IMR-90 (cell line): ENCODE data around the gene CPXM2. TPM values are rescaled to one million over a fixed set of nuclear protein-coding genes. Genes with fewer than 3 reads are reported as not detected.

ENCODE experiments used
- ATAC-seq: fragments of 200-7000 bp; cut with Tn5 transposase; 2 replicates; pipeline ENCODE4 v1.9.1; 2020; ENCODE audit warnings: low read depth, mild to moderate bottlenecking, moderate library complexity
- BruUV-seq: library from RNA; stranded (reverse); fragments of 400-500 nt; replicated peaks from 2 replicates; lab custom pipeline; 2021; lab: Mats Ljungman, UMichigan
- CTCF ChIA-PET: fragments of 300-600 bp; formaldehyde crosslinking; extraction: SDS; loops from one replicate; lab custom pipeline; 2021; ENCODE audit warnings: antibody characterized with exemption; lab: Yijun Ruan, JAX
- POLR2A ChIA-PET: fragments of 300-600 bp; sonication (Branson Sonifier 250); formaldehyde crosslinking; loops from one replicate; lab custom pipeline; 2022; ENCODE audit warnings: antibody characterized with exemption; ENCODE audit not compliant: unreplicated experiment; lab: Charles Lee
- DNase-seq: peaks from one replicate; pipeline ENCODE4 v3.0.0; 2013
- H2AFZ ChIP-seq: replicated peaks from 2 replicates; pipeline ENCODE3; 2013; ENCODE audit warnings: low read length, mild to moderate bottlenecking; ENCODE audit not compliant: poor library complexity
- H2AK5ac ChIP-seq: 2 replicates; pipeline ENCODE4 v1.6.1; 2013; ENCODE audit warnings: low read depth, low read length, inconsistent platforms
- H2AK9ac ChIP-seq: replicated peaks from 2 replicates; pipeline ENCODE3; 2013; ENCODE audit warnings: mild to moderate bottlenecking, low read depth, low read length, moderate library complexity; ENCODE audit not compliant: poor library complexity
- H2BK120ac ChIP-seq: 2 replicates; pipeline ENCODE4 v1.6.1; 2013; ENCODE audit warnings: low read depth, low read length, inconsistent platforms
- H2BK15ac ChIP-seq: 3 replicates; pipeline ENCODE4 v1.6.1; 2013; ENCODE audit warnings: low read depth, low read length, inconsistent platforms
- H2BK20ac ChIP-seq: 2 replicates; pipeline ENCODE4 v1.6.1; 2013; ENCODE audit warnings: low read depth, mild to moderate bottlenecking, inconsistent platforms, low read length, moderate library complexity
- H2BK5ac ChIP-seq: 2 replicates; pipeline ENCODE4 v1.6.1; 2013; ENCODE audit warnings: mild to moderate bottlenecking, low read depth, low read length, inconsistent platforms; ENCODE audit not compliant: poor library complexity, severe bottlenecking
- H3K14ac ChIP-seq: replicated peaks from 2 replicates; pipeline ENCODE4 v1.6.1; 2013; ENCODE audit warnings: low read depth, low read length, inconsistent platforms
- H3K18ac ChIP-seq: 2 replicates; pipeline ENCODE4 v1.6.1; 2013; ENCODE audit warnings: low read depth, low read length, control low read depth
- H3K23ac ChIP-seq: 2 replicates; pipeline ENCODE4 v1.6.1; 2013; ENCODE audit warnings: low read depth, low read length, inconsistent platforms
- H3K27ac ChIP-seq: 2 replicates; pipeline ENCODE4 v1.5.1; 2013; ENCODE audit warnings: mild to moderate bottlenecking, control low read depth, low read length; ENCODE audit not compliant: insufficient read depth
- H3K27me3 ChIP-seq: 2 replicates; pipeline ENCODE4 v1.6.1; 2013; ENCODE audit warnings: low read length; ENCODE audit not compliant: control insufficient read depth, insufficient read depth
- H3K36me3 ChIP-seq: 2 replicates; pipeline ENCODE4 v1.6.1; 2013; ENCODE audit warnings: low read length, mixed read lengths; ENCODE audit not compliant: control insufficient read depth, insufficient read depth
- H3K4ac ChIP-seq: 2 replicates; pipeline ENCODE4 v1.6.1; 2013; ENCODE audit warnings: low read depth, low read length, inconsistent platforms
- H3K4me1 ChIP-seq: 2 replicates; pipeline ENCODE4 v1.6.1; 2013; ENCODE audit warnings: low read length, mixed read lengths; ENCODE audit not compliant: control insufficient read depth, insufficient read depth
- H3K4me2 ChIP-seq: 2 replicates; pipeline ENCODE4 v1.6.1; 2013; ENCODE audit warnings: low read depth, mild to moderate bottlenecking, control low read depth, low read length, moderate library complexity
- H3K4me3 ChIP-seq: 2 replicates; pipeline ENCODE4 v1.5.1; 2013; ENCODE audit warnings: low read depth, mild to moderate bottlenecking, control low read depth, low read length, moderate library complexity; ENCODE audit not compliant: insufficient read depth
- H3K56ac ChIP-seq: 2 replicates; pipeline ENCODE4 v1.6.1; 2013; ENCODE audit warnings: low read length, inconsistent platforms; ENCODE audit not compliant: insufficient read depth; ENCODE audit errors: extremely low read depth
- H3K79me1 ChIP-seq, 2 experiments: 2 replicates each; pipeline ENCODE4 v1.6.1; 2013; ENCODE audit warnings: low read length in 2 of 2, inconsistent platforms in 1 of 2, low read depth in 1 of 2
- H3K9ac ChIP-seq: 2 replicates; pipeline ENCODE4 v1.6.1; 2013; ENCODE audit warnings: low read depth, low read length, control low read depth
- H3K9me1 ChIP-seq: 2 replicates; pipeline ENCODE4 v1.6.1; 2013; ENCODE audit warnings: low read length, inconsistent platforms; ENCODE audit not compliant: insufficient read depth
- H3K9me3 ChIP-seq: 2 replicates; pipeline ENCODE4 v1.6.1; 2013; ENCODE audit warnings: low read length; ENCODE audit not compliant: control insufficient read depth, insufficient read depth
- H4K20me1 ChIP-seq: 2 replicates; pipeline ENCODE4 v1.6.1; 2013; ENCODE audit warnings: low read length, inconsistent platforms; ENCODE audit not compliant: insufficient read depth
- H4K5ac ChIP-seq: 2 replicates; pipeline ENCODE4 v1.6.1; 2013; ENCODE audit warnings: mild to moderate bottlenecking, low read depth, low read length, control low read depth
- H4K8ac ChIP-seq, 2 experiments: 2 replicates each; pipeline ENCODE4 v1.6.1; 2013; ENCODE audit warnings: low read depth in 2 of 2, low read length in 2 of 2, control low read depth in 1 of 2, inconsistent platforms in 1 of 2
- H4K91ac ChIP-seq: 2 replicates; pipeline ENCODE4 v1.6.1; 2013; ENCODE audit warnings: low read depth, low read length, inconsistent platforms; ENCODE audit not compliant: insufficient read depth
- CEBPB ChIP-seq: IDR thresholded peaks from 2 replicates; pipeline ENCODE4 v1.6.1; 2012; ENCODE audit warnings: low read depth, low read length, improper control_type of control experiment
- ELK1 ChIP-seq: fragments of 150-350 bp; IDR thresholded peaks from 2 replicates; pipeline ENCODE4 v1.6.1; 2016; ENCODE audit warnings: low read depth, mild to moderate bottlenecking, low read length, moderate library complexity, borderline replicate concordance
- FOS ChIP-seq: fragments of 150-350 bp; IDR thresholded peaks from 2 replicates; pipeline ENCODE4 v1.6.1; 2016; ENCODE audit warnings: low read depth, low read length
- MXI1 ChIP-seq: IDR thresholded peaks from 2 replicates; pipeline ENCODE4 v1.6.1; 2012; ENCODE audit warnings: low read depth, mild to moderate bottlenecking, low read length, moderate library complexity, borderline replicate concordance
- RAD21 ChIP-seq: IDR thresholded peaks from 2 replicates; pipeline ENCODE4 v1.6.1; 2012; ENCODE audit warnings: low read length, improper control_type of control experiment
- RCOR1 ChIP-seq: IDR thresholded peaks from 2 replicates; pipeline ENCODE4 v1.6.1; 2012; ENCODE audit warnings: mild to moderate bottlenecking, low read length, improper control_type of control experiment; ENCODE audit not compliant: insufficient replicate concordance
- SMC3 ChIP-seq: fragments of 150-350 bp; IDR thresholded peaks from 2 replicates; pipeline ENCODE4 v1.6.1; 2016; ENCODE audit warnings: low read depth, mild to moderate bottlenecking, antibody characterized with exemption, low read length, moderate library complexity
- WGBS, 2 experiments: methylation state at CpG; one replicate each; pipeline versions ENCODE4 v1.1.5 to v1.1.7; 2013; ENCODE audit warnings: missing lambda C conversion rate in 2 of 2; ENCODE audit not compliant: insufficient read length in 1 of 2; ENCODE audit errors: extremely low coverage in 2 of 2; 5-methylcytosine and 5-hydroxymethylcytosine counted together
- dilution Hi-C: fragments of 300-500 bp; cut with HindIII; formaldehyde crosslinking; loops from one replicate; pipeline ENCODE4 v1.14.3; 2018; ENCODE audit warnings: low sequenced_read_pairs; ENCODE audit not compliant: unreplicated experiment
- in situ Hi-C: fragments of 300-500 bp; cut with MboI; formaldehyde crosslinking; loops from 3 replicates; pipeline ENCODE4 v1.14.3; 2019; ENCODE audit warnings: low sequenced_read_pairs, inconsistent platforms, mixed read lengths
- intact Hi-C: fragments of 100-400 bp; cut with micrococcal nuclease; formaldehyde crosslinking; loops from 2 replicates; pipeline ENCODE4 v1.10.0; 2022
- polyA plus RNA-seq, 3 experiments: library from polyadenylated mRNA; depleted of rRNA; stranded (reverse); fragments of >200 nt; gene quantifications; 2 replicates each; pipeline ENCODE4 v1.2.3, GENCODE V29; 2012; ENCODE audit warnings: low replicate concordance in 1 of 3
- total RNA-seq: library from RNA; depleted of rRNA; stranded (reverse); fragments of >200 nt; gene quantifications from 2 replicates; pipeline ENCODE4 v1.2.3, GENCODE V29; 2012
- TF ChIP-seq, protein P1 (sequence below): fragments of 150-350 bp; IDR thresholded peaks from 2 replicates; pipeline ENCODE4 v1.6.1; 2017; ENCODE audit warnings: mild to moderate bottlenecking, antibody characterized with exemption, low read length, low read depth
- TF ChIP-seq, protein P2 (sequence below): conservative IDR thresholded peaks from 2 replicates; pipeline ENCODE4 v1.5.1; 2012; ENCODE audit warnings: mild to moderate bottlenecking, low read depth, low read length, improper control_type of control experiment

The CPXM2 gene
- total and polyA plus RNA-seq, 2 of the 4 experiments (the other 2 are of a cell fraction): not detected

DNA sequence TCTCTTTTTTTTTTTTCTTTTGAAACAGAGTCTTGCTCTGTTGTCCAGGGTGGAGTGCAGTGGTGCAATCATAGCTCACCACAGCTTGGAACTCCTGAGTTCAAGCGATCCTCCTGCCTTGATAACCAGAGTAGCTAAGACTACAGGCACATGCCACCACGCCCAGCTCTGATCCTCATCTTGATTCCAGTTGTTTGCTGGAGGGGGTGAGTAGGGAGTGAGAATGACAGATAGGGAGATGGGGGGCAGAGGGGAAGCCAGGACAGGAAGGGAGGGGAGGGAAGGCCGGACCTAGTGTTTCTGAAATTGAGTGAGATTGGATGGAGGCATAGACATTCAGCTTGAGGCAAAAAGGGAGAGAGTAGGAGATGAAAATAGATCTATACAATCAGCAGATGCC, 25.2 kb upstream of the CPXM2 start:
- no peak overlapping the region for H4K91ac ChIP-seq
- no peak overlapping the region for H3K4me2 ChIP-seq
- no peaks in the 10 kb centered on the region for H4K20me1 ChIP-seq
- CTCF ChIA-PET: no interaction called here
- H3K27me3 ChIP-seq: no peaks in the 10 kb centered on the region
- H2AK5ac ChIP-seq: no peak overlapping the region
- H2BK20ac ChIP-seq: no peak overlapping the region
- ATAC-seq (no peak), DNase-seq (no peak)
- H3K23ac ChIP-seq: no peak overlapping the region
- no peak overlapping the region for H2BK120ac ChIP-seq
- in situ Hi-C loops (no loop called here), intact Hi-C loops (no loop called here), dilution Hi-C loops (no loop called here)
- H3K9me3 ChIP-seq: peaks cover 24% of the 10 kb centered on the region
- H2BK5ac ChIP-seq: no peak overlapping the region
- no peaks in the 10 kb centered on the region for H3K36me3 ChIP-seq
- no peak overlapping the region for H2AFZ ChIP-seq
- no peaks in the 10 kb centered on the region for H3K79me1 ChIP-seq
- H2AK9ac ChIP-seq: no peak overlapping the region
- H4K5ac ChIP-seq: no peak overlapping the region
- H3K27ac ChIP-seq: no peak overlapping the region
- no peak overlapping the region for H2BK15ac ChIP-seq
- POLR2A ChIA-PET: no interaction called here
- H3K4me3 ChIP-seq: no peak overlapping the region
- no peak overlapping the region for H3K18ac ChIP-seq
- TF ChIP-seq RAD21: no peak
- TF ChIP-seq, protein P1, sequence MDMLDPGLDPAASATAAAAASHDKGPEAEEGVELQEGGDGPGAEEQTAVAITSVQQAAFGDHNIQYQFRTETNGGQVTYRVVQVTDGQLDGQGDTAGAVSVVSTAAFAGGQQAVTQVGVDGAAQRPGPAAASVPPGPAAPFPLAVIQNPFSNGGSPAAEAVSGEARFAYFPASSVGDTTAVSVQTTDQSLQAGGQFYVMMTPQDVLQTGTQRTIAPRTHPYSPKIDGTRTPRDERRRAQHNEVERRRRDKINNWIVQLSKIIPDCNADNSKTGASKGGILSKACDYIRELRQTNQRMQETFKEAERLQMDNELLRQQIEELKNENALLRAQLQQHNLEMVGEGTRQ: no peak
- TF ChIP-seq MXI1: no peak
- TF ChIP-seq CEBPB: no peak
- no peak for TF ChIP-seq FOS
- TF ChIP-seq RCOR1: no peak
- no peak for TF ChIP-seq SMC3
- TF ChIP-seq, protein P2, sequence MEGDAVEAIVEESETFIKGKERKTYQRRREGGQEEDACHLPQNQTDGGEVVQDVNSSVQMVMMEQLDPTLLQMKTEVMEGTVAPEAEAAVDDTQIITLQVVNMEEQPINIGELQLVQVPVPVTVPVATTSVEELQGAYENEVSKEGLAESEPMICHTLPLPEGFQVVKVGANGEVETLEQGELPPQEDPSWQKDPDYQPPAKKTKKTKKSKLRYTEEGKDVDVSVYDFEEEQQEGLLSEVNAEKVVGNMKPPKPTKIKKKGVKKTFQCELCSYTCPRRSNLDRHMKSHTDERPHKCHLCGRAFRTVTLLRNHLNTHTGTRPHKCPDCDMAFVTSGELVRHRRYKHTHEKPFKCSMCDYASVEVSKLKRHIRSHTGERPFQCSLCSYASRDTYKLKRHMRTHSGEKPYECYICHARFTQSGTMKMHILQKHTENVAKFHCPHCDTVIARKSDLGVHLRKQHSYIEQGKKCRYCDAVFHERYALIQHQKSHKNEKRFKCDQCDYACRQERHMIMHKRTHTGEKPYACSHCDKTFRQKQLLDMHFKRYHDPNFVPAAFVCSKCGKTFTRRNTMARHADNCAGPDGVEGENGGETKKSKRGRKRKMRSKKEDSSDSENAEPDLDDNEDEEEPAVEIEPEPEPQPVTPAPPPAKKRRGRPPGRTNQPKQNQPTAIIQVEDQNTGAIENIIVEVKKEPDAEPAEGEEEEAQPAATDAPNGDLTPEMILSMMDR: no peak
- no peak for TF ChIP-seq ELK1
- no peak overlapping the region for H3K9ac ChIP-seq
- no TSS peak for BruUV-seq
- no peaks in the 10 kb centered on the region for H3K9me1 ChIP-seq
- no peak overlapping the region for H4K8ac ChIP-seq
- H3K14ac ChIP-seq: no peak overlapping the region
- no peak overlapping the region for H3K4ac ChIP-seq
- no peaks in the 10 kb centered on the region for H3K4me1 ChIP-seq
- no peak overlapping the region for H3K56ac ChIP-seq
- WGBS, 2 experiments: no CpG with 5 or more reads among the region's 3 CpGs
